Middle frontal gyrus (tissue), 1 donor: Measurements from ENCODE around the gene ARL15.

Source experiments
- DNase-seq: peaks from one replicate; pipeline ENCODE4 v3.0.0-alpha.2; 2015; ENCODE audit warnings: low spot score; ENCODE audit errors: extremely low spot score

ARL15 gene

DNA sequence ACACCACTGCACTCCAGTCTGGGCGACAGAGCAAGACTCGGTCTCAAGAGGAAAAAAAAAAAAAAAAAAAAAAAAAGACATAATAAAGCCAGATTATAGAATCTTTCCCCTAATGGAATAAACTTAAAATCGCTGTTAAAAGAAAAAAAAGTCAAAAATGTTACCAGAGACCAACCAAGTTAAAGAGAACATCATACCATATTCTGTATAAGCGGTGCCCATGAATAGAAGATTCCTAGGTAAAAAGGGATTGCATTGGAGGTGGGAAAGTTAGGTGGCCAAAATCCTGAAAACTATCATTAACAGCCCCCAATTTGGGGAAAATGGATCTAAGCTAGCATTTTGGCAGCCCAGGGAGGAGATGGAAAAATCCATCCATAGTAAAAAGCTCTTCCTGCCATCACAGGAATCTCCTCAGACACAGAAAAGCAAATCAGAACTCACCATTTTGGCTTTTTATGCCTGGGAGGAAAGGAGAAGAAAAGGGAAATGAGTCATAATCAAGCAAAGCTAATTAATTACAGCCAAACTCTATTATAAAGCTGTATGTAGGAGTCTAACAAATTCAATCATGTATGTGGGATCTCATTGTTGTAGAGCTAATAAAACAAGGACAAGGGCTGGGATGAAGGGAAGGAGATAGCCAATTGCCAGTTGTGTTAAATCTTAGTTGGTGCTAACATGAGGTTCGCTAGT, 363.8 kb downstream of the ARL15 start:
- DNase-seq: no peak

DNA sequence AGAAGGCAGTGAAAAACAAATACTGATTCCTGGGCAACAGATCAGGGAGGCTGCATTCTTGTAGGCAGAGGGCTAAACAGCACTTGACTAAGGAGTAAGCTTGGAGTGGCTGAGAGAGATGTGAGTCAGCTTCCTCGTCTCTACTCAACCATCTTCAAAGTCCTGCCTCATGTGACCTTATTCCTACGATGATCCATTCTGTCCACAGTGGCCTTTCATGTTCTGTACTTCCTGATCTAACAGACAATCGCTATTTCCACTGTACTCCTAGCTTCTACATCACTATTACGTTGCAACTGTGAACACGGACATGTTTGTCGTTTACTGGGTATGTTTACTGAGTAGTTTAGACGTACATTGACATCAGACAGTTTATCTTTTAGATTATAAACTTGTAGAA, 365.4 kb downstream of the ARL15 start:
- no peak for DNase-seq

DNA sequence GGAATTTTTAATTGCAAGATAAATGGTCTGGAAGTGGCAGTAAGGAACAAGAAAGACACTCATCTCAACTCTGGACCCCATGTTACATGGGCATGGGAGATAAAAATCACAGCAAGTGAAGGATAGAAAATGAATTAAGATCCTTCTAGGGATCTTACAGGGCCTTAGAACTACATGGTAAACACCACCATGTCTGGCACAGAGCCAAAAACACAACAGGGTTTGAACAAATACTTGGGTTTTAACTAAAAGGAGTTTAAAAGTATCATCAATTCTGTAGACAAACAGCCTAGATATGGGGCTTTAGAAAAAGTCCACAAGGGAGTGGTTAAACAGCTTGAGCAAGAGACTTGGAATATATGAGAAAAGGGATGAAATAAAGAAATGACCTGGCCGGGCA, 366.4 kb downstream of the ARL15 start:
- DNase-seq: no peak

DNA sequence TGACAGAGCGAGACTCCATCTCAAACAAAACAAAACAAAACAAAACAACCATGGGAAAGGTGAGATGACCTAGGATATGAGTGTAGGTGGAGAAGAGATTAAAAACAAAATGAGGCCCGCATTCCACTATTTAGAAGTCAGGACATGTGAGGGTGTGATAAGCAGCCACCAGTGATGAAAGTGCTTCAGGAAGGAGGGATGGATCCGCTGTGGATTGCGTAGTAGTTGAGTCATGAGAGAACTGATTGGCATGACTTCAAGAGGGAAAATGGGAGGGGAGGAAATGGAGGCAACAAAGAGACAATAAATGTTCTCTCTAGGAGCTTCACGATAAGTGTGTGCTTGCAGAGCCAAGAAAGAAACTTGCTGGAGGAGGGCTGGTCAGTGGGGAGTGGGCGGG, 367.6 kb downstream of the ARL15 start:
- DNase-seq: no peak

DNA sequence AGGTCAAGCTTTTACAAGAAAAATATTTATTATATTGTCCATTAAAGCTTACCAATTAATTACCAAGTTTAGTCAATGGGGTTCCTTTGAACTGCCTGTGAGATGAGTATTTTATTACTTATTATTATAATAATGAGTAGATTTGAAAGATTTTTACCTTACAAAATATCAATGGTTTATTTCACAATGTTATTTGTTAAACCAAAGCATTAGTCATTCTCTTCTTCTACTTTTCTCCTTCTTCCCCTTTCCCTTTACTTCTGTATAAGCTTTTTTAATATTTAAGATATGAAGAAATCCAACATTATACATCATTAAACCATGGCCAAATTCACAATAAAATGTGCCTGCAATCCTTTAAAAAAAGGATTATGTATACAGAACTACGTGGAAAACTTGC, 369.5 kb downstream of the ARL15 start:
- DNase-seq: no peak

DNA sequence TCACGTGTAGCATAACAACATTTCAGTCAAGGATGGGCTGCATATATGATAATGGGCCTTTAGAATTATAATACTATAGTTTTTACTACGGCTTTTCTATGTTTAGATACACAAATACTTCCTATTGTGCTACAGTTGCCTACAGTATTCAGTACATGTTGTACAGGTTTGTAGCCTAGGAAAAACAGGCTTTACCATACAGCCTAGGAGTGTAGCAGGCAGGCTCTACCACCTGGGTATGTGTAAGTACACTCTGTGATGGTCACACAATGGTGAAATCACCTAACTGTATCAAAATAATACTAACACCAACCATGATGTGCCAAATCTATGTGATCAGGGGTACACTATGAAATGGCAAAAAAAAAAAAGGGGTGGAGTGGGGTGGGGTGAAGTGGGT, 372.9 kb downstream of the ARL15 start:
- DNase-seq: no peak

DNA sequence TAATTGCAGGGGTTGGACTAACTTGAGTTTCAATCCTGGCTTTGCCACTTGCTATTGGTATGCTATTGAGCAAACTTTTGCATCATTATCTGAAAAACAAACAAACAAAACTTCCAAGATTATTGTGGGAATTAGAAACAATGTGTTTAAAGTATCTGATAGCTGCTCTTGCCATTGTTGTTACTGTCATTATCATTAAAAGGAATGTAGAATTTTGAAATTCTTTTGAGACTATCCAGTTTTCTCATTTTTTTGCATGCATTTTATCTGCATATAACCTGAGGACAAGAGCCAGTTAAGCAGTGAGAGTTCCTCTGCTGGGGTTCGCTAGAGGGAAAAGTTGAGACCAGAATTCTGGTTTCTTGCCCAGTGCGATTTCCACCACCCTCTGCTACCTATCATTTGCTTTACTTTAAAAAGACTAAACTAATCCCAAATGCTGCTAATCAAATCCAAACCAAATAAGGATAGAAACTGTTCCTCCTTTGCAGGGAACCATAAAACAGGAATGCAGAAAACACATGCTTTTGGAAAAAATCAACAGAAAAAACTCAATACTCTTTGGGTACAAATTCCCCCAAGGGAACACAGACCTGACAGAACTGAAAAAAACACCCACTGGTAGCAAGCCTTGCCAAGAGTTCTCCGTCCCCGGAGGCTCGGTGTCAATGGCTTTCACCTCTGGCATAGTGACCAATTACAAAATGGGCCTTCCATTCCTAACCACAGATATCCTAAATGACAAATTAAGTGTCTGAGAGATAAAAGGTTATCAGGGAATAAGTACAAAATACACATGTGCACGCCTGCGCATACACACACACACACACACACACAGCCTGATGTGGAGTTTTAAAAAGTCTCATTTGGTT, 373.7 kb downstream of the ARL15 start:
- DNase-seq: no peak

DNA sequence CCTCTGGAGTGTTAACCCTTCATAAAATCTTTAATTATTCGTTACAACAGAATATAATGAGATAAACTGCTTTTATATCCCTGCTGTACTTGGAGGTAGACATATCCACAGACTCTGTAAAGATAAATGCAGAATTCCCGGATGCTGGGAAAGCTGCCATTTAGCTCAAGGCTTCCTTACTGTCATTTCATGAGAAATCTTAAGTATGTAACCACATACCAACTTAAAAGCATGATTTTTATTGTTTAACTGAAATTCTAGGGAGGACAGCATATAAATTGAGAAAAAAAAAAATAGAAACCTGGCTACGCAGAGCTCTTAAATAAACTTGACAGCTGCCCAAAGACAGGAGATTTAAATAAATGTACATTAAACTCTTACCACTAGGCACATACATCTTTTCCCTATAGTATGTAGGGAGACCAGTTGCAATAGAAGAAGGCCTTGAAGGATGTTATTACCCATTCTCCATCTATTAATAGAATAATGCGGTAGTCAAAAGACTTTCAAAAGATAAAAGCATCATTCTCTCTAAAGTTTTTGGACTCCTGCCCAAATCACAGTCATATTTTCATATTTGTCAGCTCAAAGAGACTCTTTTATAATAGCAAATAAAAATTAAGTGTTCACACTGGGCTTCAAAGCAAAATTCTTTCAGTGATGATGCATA, 376.1 kb downstream of the ARL15 start:
- DNase-seq: no peak

DNA sequence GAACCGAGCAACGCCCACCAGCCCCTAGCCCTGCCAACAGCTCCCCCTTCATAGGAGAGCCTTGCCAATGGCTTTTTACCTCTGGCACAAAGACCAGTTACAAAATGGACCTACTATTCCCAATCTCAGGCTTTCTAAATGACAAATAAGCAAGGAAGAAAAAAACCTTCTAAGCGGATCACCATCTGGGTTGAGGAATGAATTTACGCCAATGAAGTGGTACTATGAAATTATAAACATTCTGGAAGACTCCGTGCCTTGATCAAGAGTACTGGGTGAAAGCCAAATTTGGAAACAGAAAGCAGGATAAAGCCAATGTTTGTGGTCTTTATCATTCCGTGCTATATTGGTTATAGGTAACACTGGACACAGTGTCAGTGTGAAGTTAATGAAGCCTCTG, 378.0 kb downstream of the ARL15 start:
- DNase-seq: no peak

DNA sequence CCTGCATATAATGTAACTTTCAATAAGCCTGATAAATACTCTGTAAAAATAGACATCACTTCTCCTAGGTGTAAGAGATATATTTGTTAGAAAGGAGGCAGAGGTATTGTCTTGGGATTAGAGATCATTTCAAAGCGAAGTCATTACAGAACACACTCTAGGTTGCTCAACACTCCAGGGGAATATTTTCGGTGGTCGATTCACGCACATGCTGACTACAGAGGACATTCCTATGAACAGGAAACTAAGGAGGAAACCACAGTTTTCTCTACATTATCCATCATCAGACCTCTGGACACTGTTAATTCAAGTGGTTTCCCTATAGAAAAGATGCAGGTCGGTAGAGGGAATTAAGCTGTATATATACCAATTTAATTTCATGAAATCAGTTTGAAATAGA, 379.9 kb downstream of the ARL15 start:
- DNase-seq: no peak

DNA sequence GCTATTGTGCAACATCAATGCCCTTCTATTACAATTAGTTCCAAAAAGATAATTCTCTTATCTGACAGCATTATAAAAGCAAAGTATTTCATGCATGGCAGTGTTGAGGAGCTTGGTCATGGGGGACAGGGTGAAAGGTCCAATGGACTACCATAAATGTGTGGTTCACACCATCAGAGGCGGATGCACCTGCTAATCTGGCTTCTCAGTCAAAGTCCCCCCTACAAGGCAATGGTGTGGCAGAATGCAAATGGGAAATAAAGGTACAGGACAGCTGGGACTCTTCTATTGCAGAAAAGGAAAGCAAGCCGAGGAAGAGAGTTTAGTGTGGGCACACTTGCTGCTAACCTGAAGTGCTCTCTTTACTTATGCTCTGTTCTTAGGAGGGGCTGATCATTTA, 380.8 kb downstream of the ARL15 start:
- DNase-seq: no peak

DNA sequence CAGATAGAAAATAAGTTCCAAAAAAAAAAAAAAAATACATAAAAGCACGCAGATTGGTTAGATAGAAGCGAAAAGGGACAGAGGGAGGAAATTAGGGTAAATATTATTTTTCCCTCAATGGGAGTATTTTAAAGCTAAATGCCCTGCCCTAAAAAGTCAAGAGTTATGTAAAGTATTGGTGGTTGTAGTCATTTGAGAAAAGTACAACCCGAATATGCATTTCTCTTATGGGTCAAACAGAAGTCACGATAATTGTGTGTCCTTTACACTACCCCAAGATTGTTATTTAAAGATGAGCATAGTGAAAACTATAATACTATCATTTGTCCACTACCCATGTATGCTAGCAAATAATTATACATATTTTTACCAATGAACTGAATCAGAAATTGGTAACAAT, 381.2 kb downstream of the ARL15 start:
- no peak for DNase-seq

DNA sequence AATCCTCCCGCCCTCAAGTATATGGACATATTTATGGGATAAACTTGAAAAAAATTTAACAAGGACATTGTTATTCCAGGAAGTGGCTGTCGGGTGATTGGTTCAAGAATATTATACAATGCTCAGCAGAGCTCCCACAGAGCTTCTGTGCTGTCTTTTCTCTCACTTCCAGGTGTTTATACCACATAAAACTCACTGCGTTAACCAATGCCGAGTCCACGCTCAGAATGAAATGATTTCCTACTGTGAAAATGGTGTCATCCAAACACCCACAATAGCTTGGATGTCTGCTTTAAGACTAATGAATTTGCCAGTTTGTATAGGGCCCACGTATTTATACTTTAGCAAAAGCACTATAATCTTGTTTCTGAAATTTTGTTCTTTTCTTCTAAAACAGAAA, 381.7 kb downstream of the ARL15 start:
- no peak for DNase-seq

DNA sequence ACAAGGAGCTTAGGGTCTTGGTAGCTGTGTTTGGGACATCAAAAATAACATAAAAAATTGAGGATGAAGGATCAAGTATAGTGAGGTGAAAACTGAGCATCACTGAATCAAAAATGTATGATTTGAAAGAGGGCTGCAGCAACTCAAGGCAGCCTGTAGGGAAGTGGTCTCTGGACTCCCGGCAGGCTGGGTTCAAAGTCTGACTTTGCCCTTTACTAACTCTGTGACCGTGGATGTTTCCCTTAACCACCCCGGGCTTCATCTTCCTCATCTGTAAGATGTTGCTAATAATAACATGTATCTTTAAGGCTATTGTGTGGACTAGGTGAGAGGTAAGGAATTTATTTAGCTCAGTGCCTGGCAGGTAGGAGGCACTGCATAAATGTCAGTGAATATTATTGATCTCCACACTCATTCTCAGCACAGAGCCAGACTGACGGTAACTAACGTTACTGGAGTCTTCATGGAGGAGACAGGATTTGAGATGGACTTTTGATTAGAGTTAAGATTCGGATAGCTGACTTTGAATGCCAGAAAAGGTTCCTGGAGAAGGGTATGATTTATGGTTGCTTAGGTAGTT, 382.6 kb downstream of the ARL15 start:
- no peak for DNase-seq

DNA sequence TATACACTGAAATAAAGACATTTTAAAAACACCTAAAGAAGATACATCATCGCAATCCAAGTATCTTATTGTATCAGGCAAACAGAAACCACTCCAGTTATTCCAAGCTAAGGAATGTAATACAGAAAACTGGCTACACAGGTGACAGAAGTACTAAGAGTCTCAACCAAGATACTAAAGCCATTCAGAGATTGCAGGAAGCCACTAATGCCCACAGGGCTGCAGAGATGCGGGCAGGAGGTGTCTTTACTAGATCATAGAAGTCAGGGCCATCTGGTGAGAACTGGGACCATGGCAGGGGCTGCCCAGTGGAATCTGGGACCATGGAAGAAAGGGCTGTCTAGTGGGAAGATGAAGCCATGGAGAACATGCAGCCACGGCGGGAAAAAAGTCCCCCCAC, 384.3 kb downstream of the ARL15 start:
- no peak for DNase-seq

DNA sequence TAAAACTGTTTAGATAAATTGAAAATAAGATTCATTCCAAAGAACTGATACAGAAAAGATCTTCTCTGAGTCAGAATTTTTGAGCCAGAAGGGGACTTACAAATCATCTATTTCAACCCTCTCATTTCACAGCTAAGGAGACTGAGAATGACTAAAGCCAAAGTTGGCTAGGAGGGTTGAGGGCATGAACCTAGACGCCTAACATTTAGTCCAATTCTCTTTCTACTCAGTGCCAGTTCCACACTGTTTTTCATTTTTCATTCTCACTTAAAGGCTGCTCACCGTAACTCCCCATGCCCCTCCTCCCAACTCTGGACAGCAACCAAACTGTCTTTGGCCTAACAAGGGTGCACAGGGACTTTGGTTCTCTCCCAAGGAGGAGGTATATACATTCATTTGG, 386.0 kb downstream of the ARL15 start:
- no peak for DNase-seq

DNA sequence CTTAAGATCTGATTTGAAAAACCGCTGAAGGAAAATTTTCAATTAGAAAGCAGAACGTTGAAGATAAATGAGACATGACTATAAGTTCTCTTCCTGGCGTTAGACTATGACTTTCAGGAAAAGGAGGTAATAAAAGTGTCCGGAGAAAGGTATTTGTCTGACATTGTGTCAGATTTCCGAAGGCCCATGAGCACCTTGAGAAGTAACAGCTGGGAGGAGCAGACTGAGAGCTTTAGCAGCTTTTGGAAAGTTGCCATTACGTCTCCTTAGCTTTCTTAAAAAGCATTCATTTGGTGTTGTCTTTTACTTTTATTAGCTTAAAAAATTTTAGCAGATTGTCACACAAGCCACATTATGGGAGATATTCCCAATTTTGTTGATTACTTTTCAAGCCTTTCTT, 386.4 kb downstream of the ARL15 start:
- no peak for DNase-seq

DNA sequence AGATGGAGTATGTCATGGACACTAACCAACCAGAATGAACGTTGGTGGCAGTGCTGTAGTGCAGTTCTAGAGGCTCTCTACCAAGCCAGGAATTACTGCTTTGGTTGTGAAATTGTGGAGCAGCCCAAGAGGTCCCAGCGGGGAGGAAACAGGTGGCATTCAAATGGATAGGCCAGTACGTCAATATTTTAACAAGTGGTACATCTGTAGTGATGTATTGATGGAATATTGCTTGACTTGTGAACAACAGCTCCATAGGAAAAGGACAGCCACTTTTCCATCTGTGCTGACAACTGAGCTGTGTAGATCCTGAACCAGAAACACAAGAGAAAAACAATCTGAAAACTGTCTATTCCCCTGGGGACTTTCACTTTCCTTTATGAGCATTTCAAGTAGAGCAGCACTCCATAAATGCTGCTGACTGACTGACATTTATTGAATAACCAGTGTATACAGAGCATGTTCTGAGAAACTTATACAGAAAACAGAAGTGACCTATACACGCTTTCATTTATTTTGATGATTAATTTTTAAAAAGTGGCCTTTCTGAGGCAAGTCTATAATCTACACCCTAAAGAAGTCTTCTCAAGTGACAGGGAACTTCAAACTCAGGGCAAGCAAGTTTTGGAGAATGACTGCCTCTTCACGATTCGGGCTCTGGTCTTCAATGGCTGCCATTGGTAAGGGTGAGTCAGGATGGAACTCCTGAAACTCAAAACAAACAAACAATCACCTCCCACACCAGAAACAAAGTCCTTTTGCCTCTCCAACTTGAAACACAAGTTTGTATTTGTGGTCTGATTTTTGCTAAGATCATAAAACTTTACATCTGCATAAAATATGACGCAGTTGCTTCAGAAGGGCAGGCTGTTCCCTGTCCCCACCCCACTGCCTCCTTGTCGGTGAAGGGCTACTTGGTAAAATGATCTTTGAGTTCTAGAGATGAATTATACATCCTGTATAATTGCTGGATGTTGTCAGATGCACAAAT, 387.6 kb downstream of the ARL15 start:
- no peak for DNase-seq

DNA sequence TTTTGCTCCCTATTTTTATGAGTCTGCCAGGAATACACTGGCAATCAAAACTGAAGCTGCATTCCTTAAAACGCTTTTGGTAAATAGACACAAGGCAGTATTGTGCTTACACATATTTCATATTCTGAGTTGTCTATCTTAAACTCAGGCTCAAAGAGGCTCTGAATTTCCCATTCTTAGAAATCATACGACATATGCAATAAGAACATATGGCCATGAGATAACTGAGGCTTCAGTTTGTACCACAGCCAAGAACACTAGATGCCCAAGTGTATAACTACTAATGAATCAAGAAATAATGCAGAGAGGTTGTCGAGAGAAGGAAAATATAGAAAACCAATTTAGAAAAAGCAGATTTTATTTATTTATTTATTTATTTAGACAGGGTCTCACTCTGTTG, 392.5 kb downstream of the ARL15 start:
- DNase-seq: no peak

DNA sequence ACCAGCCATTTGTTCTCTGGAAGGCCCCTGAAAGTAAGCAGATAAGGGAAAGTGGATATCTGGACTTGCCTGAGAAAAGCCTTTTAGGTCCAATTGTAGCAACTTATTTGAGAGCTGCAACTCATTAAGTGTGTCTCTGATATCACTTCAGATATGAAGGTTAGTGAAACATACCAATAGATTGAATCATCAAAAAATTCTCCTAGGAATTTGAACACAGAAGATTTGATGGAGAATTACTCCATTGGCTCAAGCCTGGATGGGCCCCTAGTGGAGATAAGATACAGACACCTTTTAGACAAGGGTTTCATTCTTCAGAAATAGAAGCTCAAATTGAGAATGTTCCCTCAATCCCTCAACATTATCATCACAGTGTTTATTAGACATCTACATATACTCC, 393.3 kb downstream of the ARL15 start:
- DNase-seq: no peak

DNA sequence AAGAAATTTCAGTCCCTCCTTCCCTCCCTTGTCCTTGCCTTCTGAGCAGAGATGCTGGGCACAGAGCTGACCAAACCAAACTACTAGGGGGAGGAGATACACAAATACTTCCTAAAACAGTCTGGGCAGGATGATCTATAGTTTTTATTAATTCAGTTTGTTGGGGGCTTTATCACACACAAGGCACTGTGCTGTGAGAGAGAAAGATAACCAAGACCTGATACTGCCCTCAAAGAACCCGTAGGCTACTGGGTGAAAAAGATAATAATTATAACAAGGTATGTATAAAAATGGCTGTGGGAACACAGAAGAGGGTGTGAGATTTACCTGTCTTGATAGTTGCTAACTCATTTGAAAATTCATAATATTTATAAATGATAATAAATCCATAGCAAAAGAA, 395.3 kb downstream of the ARL15 start:
- no peak for DNase-seq
